ENCODE measurements around the gene KAT2B.
A peak's percentile ranks its signal among the peaks of the same experiment; 100 is the strongest.

The KAT2B gene

DNA sequence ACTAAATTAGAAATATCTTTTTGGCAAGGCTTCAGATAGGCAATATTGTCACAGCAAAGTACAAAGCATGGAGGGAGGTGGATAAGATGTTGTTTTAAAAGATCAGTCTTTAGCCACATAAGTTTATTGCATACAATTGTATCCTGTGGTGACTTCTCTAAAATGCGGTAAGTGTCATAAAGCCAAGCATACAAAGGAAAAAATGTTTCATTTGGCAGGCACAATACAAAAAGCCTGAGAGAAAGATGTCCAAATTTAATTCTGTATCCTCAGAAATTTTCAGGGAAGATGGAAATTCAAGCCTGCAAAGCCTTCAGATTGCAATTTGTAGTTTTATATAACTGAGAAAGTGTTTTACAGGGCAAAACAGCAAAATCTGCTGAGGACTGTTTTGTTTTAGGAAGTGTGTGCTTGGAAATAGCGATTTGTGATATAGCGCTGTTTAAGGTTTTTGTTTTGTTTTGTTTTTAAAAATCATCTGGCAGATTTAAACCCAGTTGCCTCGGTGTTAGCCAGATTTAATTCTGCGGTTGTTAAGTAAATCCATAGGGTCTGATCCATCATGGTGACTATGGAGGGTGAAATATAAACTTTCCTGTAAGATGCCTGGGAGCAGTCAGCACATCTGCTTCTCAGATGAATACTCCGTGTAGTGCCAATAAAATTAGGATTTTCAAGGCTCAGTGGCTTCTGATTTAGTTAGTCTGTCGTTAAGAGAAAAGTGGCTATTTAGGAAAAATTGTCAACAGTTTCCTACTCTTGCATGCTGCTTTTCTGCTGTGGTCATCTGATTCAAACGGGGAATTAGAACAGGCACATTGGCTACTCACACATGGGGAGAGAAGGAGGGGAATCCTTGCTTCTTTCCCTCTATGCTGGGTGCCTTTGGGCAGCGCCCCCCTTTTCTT, 8.0 kb downstream of the KAT2B start:
- no peaks in the 10 kb centered on the region for H3K27me3 Mint-ChIP-seq

GRCh38 chr3:20051123-20051806, 11.0 kb downstream of the KAT2B start:
- H3K9me3 Mint-ChIP-seq = no peaks in the 10 kb centered on the region
- H3K4me3 Mint-ChIP-seq = no peak overlapping the region
- ATAC-seq (ENCODE audit: low read depth) = no peak
- DNase-seq (ENCODE audit: low spot score in 2 of 2) = no peak
- peak overlapping the region; percentile 76 for H3K27ac Mint-ChIP-seq
- H3K36me3 Mint-ChIP-seq = no peaks in the 10 kb centered on the region
- H3K27me3 Mint-ChIP-seq = no peaks in the 10 kb centered on the region
- peaks cover 31% of the 10 kb centered on the region for H3K4me1 Mint-ChIP-seq

More for the DNA sequence above, 8.0 kb downstream of the KAT2B start:
- peak overlapping the region; percentile 89 for H3K4me3 Mint-ChIP-seq
- peaks cover 42% of the 10 kb centered on the region for H3K4me1 Mint-ChIP-seq
- peak overlapping the region; percentile 96 for H3K27ac Mint-ChIP-seq
- H3K9me3 Mint-ChIP-seq = no peaks in the 10 kb centered on the region
- no peak for ATAC-seq (ENCODE audit: low read depth)
- DNase-seq (ENCODE audit: low spot score in 2 of 2) = no peak
- no peaks in the 10 kb centered on the region for H3K36me3 Mint-ChIP-seq

DNA sequence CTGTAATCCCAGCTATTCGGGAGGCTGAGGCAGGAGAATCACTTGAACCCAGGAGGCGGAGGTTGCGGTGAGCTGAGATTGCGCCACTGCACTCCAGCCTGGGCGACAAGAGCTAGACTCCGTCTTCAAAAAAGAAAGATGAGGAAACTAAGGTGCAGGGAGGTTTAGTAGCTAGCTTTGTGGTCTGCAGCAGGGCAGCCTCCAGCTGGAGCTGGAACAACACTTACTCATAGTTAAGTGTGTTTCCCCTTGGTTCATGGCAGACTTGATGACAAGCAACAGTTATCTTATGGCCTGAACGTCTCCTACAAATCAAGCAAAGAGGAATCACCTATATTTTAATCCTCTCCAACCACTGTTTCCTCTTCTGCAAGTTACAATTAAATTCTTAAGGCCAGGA, 12.6 kb downstream of the KAT2B start:
- H3K36me3 Mint-ChIP-seq = no peaks in the 10 kb centered on the region
- H3K27ac Mint-ChIP-seq = no peak overlapping the region
- H3K4me3 Mint-ChIP-seq = no peak overlapping the region
- ATAC-seq (ENCODE audit: low read depth) (no peak), DNase-seq (ENCODE audit: low spot score in 2 of 2) (no peak)
- no peaks in the 10 kb centered on the region for H3K27me3 Mint-ChIP-seq
- no peaks in the 10 kb centered on the region for H3K9me3 Mint-ChIP-seq
- H3K4me1 Mint-ChIP-seq = peaks cover 27% of the 10 kb centered on the region

GRCh38 chr3:20054549-20054987, 14.3 kb downstream of the KAT2B start:
- no peak overlapping the region for H3K27ac Mint-ChIP-seq
- no peaks in the 10 kb centered on the region for H3K27me3 Mint-ChIP-seq
- H3K9me3 Mint-ChIP-seq = no peaks in the 10 kb centered on the region
- peaks cover 3% of the 10 kb centered on the region for H3K36me3 Mint-ChIP-seq
- H3K4me3 Mint-ChIP-seq = no peak overlapping the region
- DNase-seq (ENCODE audit: low spot score in 2 of 2) (no peak), ATAC-seq (ENCODE audit: low read depth) (peak; percentile 64)
- peaks cover 14% of the 10 kb centered on the region for H3K4me1 Mint-ChIP-seq

- Mint-ChIP-seq H3K4me3 (no peak overlapping the region), H3K27me3 (no peaks in the 10 kb centered on the region), H3K9me3 (no peaks in the 10 kb centered on the region), H3K36me3 (peaks cover 7% of the 10 kb centered on the region), H3K27ac (no peak overlapping the region), H3K4me1 (peaks cover 18% of the 10 kb centered on the region)
- DNase-seq (ENCODE audit: low spot score in 2 of 2) (no peak), ATAC-seq (ENCODE audit: low read depth) (peak; percentile 40)
These were observed 15.0 kb downstream of the KAT2B start for GRCh38 chr3:20055020-20055775.

DNA sequence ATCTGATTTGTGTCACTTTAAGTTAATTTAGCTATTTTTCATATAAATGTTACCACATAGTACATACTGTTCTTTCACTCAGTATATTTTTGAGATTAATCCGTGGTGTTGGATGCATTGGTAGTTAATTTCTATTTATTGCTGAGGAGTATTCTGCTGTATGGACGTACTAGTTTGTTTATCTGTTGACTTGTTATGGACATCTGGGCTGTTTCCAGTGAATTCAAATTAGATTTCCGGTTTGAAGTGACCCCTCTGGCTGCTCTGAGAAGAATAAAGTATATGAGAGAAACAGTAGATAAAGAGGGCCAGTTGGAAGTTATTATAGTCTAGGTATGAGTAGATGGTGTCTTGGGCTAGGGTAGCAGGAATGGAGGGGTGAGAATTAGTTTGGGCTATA, 15.6 kb downstream of the KAT2B start:
- DNase-seq (ENCODE audit: low spot score in 2 of 2) (no peak), ATAC-seq (ENCODE audit: low read depth) (no peak)
- Mint-ChIP-seq H3K27me3 (no peaks in the 10 kb centered on the region), H3K27ac (no peak overlapping the region), H3K4me1 (peaks cover 20% of the 10 kb centered on the region), H3K9me3 (no peaks in the 10 kb centered on the region), H3K36me3 (peaks cover 7% of the 10 kb centered on the region), H3K4me3 (no peak overlapping the region)

- Mint-ChIP-seq H3K36me3 (peaks cover 7% of the 10 kb centered on the region), H3K27me3 (no peaks in the 10 kb centered on the region), H3K4me3 (no peak overlapping the region), H3K4me1 (peaks cover 19% of the 10 kb centered on the region), H3K27ac (no peak overlapping the region), H3K9me3 (no peaks in the 10 kb centered on the region)
- DNase-seq (ENCODE audit: low spot score in 2 of 2) (no peak), ATAC-seq (ENCODE audit: low read depth) (no peak)
These were observed 16.7 kb downstream of the KAT2B start for GRCh38 chr3:20056725-20057611.

GRCh38 chr3:20057612-20058180, 17.4 kb downstream of the KAT2B start:
- no peak overlapping the region for H3K27ac Mint-ChIP-seq
- peaks cover 7% of the 10 kb centered on the region for H3K36me3 Mint-ChIP-seq
- no peaks in the 10 kb centered on the region for H3K9me3 Mint-ChIP-seq
- DNase-seq (ENCODE audit: low spot score in 2 of 2) = no peak
- no peak for ATAC-seq (ENCODE audit: low read depth)
- H3K27me3 Mint-ChIP-seq = no peaks in the 10 kb centered on the region
- peaks cover 19% of the 10 kb centered on the region for H3K4me1 Mint-ChIP-seq
- no peak overlapping the region for H3K4me3 Mint-ChIP-seq

- Mint-ChIP-seq H3K27ac (no peak overlapping the region), H3K27me3 (no peaks in the 10 kb centered on the region)
These were observed 19.7 kb downstream of the KAT2B start for GRCh38 chr3:20059929-20060328.

DNA sequence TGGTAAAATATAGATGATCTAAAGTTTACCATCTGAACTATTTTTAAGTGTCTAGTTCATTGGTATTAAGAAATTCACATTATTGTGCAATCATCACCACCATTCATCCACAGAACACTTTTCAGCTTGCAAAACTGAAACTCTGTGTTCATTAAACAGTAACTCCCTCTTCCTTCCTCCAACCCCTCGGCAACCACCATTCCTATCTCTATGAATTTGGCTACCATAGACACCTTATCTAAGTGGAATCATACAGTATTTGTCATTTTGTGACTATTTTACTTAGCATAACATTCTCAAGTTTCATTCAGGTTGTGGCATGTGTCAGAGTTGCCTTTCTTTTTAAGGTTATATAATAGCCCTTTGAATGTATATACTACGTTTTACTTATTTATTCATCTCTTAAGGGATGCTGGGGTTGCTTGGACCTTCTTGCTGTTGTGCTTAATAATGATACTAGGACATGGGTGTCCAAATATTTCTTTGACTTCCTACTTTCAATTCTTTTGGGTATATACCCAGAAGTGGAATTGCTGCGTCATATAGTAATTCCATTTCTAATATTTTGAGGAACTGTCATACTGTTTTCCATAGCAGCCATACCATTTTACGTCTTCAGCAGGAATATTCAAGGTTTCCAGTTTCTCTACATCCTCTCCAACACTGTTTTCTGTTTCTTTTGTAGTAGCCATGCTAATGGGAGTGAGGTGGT, 20.9 kb downstream of the KAT2B start:
- ATAC-seq (ENCODE audit: low read depth) = no peak

More at GRCh38 chr3:20059929-20060328, 19.7 kb downstream of the KAT2B start:
- peaks cover 24% of the 10 kb centered on the region for H3K4me1 Mint-ChIP-seq
- H3K36me3 Mint-ChIP-seq = peaks cover 7% of the 10 kb centered on the region
- no peak for DNase-seq (ENCODE audit: low spot score in 2 of 2)
- no peak overlapping the region for H3K4me3 Mint-ChIP-seq
- H3K9me3 Mint-ChIP-seq = no peaks in the 10 kb centered on the region
- ATAC-seq (ENCODE audit: low read depth) = no peak

GRCh38 chr3:20062996-20063395, 22.8 kb downstream of the KAT2B start:
- Mint-ChIP-seq H3K27me3 (no peaks in the 10 kb centered on the region), H3K4me1 (peaks cover 33% of the 10 kb centered on the region)

More for the DNA sequence above, 20.9 kb downstream of the KAT2B start:
- H3K27me3 Mint-ChIP-seq = no peaks in the 10 kb centered on the region
- H3K9me3 Mint-ChIP-seq = no peaks in the 10 kb centered on the region
- DNase-seq (ENCODE audit: low spot score in 2 of 2) = no peak
- H3K27ac Mint-ChIP-seq = peak overlapping the region; percentile 58
- H3K4me3 Mint-ChIP-seq = peak overlapping the region; percentile 39
- H3K36me3 Mint-ChIP-seq = peaks cover 7% of the 10 kb centered on the region
- H3K4me1 Mint-ChIP-seq = peaks cover 30% of the 10 kb centered on the region

GRCh38 chr3:20064387-20064786, 24.1 kb downstream of the KAT2B start:
- H3K9me3 Mint-ChIP-seq = no peaks in the 10 kb centered on the region
- H3K36me3 Mint-ChIP-seq = peaks cover 7% of the 10 kb centered on the region
- H3K4me3 Mint-ChIP-seq = no peak overlapping the region
- DNase-seq (ENCODE audit: low spot score in 2 of 2) = no peak
- H3K4me1 Mint-ChIP-seq = peaks cover 38% of the 10 kb centered on the region
- no peak for ATAC-seq (ENCODE audit: low read depth)
- no peak overlapping the region for H3K27ac Mint-ChIP-seq
- no peaks in the 10 kb centered on the region for H3K27me3 Mint-ChIP-seq

More at GRCh38 chr3:20062996-20063395, 22.8 kb downstream of the KAT2B start:
- H3K27ac Mint-ChIP-seq = no peak overlapping the region
- no peak for DNase-seq (ENCODE audit: low spot score in 2 of 2)
- no peak for ATAC-seq (ENCODE audit: low read depth)
- no peaks in the 10 kb centered on the region for H3K9me3 Mint-ChIP-seq
- no peak overlapping the region for H3K4me3 Mint-ChIP-seq
- peaks cover 7% of the 10 kb centered on the region for H3K36me3 Mint-ChIP-seq
